Body of pancreas (tissue), 4 donors: ENCODE results near the gene TUBB1.

Source experiments
- POLR2A ChIP-seq, 3 donors: fragments of 450-650 bp; IDR thresholded peaks; one replicate each; pipeline ENCODE4 v1.6.1; 2016; ENCODE audit warnings: antibody characterized with exemption in 3 of 3, mild to moderate bottlenecking in 2 of 3
- TF ChIP-seq, protein P1 (sequence below), 7 experiments: fragments of 450-650 bp in 4 of 7; fragments of 200-600 bp in 3 of 7; sonication (generic) in 3 of 7; IDR thresholded peaks; one replicate each; pipeline ENCODE4 v1.5.1; 2016 to 2019; ENCODE audit warnings: antibody characterized with exemption in 7 of 7

DNA sequence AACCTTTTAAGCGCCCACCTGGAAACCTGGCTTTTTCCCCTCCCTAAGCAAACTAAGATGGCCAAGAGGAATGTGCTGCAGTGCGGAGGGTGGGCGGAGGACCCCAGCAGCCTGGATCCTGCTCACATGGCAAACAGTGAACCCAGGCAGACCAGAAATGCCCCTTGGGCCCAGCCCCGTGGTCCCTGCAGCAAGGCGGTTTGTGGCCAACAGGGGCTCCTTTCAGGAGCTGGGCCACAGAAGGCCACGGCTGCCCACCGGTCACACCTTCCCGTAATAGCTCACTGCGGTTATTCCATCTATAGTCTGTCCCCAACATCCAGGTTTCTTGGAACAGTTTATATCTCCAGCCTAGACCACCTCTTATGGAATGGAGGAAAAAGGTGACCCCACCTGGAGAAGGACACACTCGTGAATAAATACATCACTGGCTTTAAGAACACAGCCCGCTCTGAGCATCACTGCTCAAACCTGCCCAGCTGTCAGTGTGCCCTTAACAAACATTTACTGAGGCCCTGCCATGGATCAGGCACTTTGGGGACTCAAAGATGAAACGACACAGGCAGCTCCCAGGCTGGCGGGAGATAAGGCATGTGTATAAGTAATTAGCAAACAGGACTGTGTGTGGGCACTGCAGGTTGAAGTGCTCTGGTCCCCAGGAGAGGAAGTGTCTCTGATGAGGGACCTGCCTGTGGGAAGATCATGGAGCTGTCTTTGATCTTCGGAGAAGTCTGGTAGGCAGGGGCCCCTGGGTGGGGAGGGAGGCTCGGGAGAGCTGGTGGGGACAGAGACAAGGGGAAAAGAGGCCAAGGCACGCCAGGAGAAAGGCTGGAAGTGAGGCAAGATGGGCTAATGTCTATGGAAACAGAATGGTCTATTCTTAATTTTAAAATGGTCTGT, 3.2 kb upstream of the TUBB1 start:
- TF ChIP-seq, protein P1, sequence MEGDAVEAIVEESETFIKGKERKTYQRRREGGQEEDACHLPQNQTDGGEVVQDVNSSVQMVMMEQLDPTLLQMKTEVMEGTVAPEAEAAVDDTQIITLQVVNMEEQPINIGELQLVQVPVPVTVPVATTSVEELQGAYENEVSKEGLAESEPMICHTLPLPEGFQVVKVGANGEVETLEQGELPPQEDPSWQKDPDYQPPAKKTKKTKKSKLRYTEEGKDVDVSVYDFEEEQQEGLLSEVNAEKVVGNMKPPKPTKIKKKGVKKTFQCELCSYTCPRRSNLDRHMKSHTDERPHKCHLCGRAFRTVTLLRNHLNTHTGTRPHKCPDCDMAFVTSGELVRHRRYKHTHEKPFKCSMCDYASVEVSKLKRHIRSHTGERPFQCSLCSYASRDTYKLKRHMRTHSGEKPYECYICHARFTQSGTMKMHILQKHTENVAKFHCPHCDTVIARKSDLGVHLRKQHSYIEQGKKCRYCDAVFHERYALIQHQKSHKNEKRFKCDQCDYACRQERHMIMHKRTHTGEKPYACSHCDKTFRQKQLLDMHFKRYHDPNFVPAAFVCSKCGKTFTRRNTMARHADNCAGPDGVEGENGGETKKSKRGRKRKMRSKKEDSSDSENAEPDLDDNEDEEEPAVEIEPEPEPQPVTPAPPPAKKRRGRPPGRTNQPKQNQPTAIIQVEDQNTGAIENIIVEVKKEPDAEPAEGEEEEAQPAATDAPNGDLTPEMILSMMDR (IDR thresholded peaks at IDR 0.05): no peak
- no peak for TF ChIP-seq POLR2A (IDR thresholded peaks at IDR 0.05)
